ENCODE measurements around the gene BAK1.

Gene BAK1

GRCh38 chr6:33579828-33580714 lies at the start of gene BAK1:
BAK1 (minus strand) TSS chr6:33580276; CDS start chr6:33577604, 2,672 bp downstream.
- peak within 1 kb of the TSS; percentile 93 to 94 for H3K9ac ChIP-seq (ENCODE audit: low read length in 2 of 2)

GRCh38 chr6:33628401-33628964 lies 48.4 kb upstream of the BAK1 start:
- no peak overlapping the region for H3K4me3 ChIP-seq (ENCODE audit: low read length in 2 of 2)
- no peaks in the 10 kb centered on the region for H3K9me3 ChIP-seq (ENCODE audit: control insufficient read depth in 2 of 2, low read length in 2 of 2)
- H3K9ac ChIP-seq (ENCODE audit: low read length in 2 of 2): no peak overlapping the region
- H3K36me3 ChIP-seq (ENCODE audit: control insufficient read depth in 2 of 2, insufficient read depth in 2 of 2, low read length in 2 of 2): no peaks in the 10 kb centered on the region
- peaks cover 19% of the 10 kb centered on the region for H3K4me1 ChIP-seq (ENCODE audit: control insufficient read depth, insufficient read depth, low read length)
- H3K27ac ChIP-seq (ENCODE audit: low read length): no peak overlapping the region
- H3K27me3 ChIP-seq (ENCODE audit: control insufficient read depth in 1 of 2, insufficient read depth in 2 of 2, low read length in 2 of 2): peaks cover 16 to 25% of the 10 kb centered on the region in 2 donors

More at GRCh38 chr6:33579828-33580714, at the start of gene BAK1:
- Histone ChIP-seq H3K27me3 (ENCODE audit: control insufficient read depth in 1 of 2, insufficient read depth in 2 of 2, low read length in 2 of 2) (no peaks in the 10 kb centered on the region), H3K36me3 (ENCODE audit: control insufficient read depth in 2 of 2, insufficient read depth in 2 of 2, low read length in 2 of 2) (peaks cover 2 to 7% of the 10 kb centered on the region in 2 donors), H3K9me3 (ENCODE audit: control insufficient read depth in 2 of 2, low read length in 2 of 2) (no peaks in the 10 kb centered on the region), H3K4me3 (ENCODE audit: low read length in 2 of 2) (peak within 1 kb of the TSS; percentile 85 to 90), H3K27ac (ENCODE audit: low read length) (peak within 1 kb of the TSS; percentile 62), H3K4me1 (ENCODE audit: control insufficient read depth, insufficient read depth, low read length) (peaks cover 25% of the 10 kb centered on the region)

DNA sequence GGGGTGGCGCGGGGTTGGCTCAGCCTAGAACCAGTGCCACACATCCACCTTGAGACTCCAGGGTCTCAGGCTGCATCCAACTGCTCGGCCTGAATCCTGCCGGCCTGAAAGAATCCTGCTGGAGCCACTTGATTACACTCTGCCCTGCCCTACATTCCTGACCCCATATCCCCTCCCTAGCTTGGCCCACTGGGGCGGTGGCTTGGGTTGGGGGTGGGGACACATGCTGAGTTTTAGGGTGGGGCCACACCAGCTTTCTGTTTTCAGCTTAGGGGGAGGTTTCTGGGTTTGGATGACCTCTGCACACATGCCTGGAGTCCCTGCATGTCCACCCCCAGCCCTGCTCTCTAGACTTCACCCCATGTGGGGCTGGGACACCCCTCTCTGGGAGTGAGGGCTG lies 47.8 kb upstream of the BAK1 start:
- Histone ChIP-seq H3K27me3 (ENCODE audit: control insufficient read depth in 1 of 2, insufficient read depth in 2 of 2, low read length in 2 of 2) (peaks cover 12 to 24% of the 10 kb centered on the region in 2 donors), H3K4me3 (ENCODE audit: low read length in 2 of 2) (no peak overlapping the region), H3K27ac (ENCODE audit: low read length) (no peak overlapping the region), H3K4me1 (ENCODE audit: control insufficient read depth, insufficient read depth, low read length) (peaks cover 17% of the 10 kb centered on the region), H3K9ac (ENCODE audit: low read length in 2 of 2) (no peak overlapping the region), H3K9me3 (ENCODE audit: control insufficient read depth in 2 of 2, low read length in 2 of 2) (no peaks in the 10 kb centered on the region), H3K36me3 (ENCODE audit: control insufficient read depth in 2 of 2, insufficient read depth in 2 of 2, low read length in 2 of 2) (no peaks in the 10 kb centered on the region)

GRCh38 chr6:33624856-33625255 lies 44.8 kb upstream of the BAK1 start:
- Histone ChIP-seq H3K4me1 (ENCODE audit: control insufficient read depth, insufficient read depth, low read length) (peaks cover 31% of the 10 kb centered on the region), H3K36me3 (ENCODE audit: control insufficient read depth in 2 of 2, insufficient read depth in 2 of 2, low read length in 2 of 2) (no peaks in the 10 kb centered on the region), H3K9me3 (ENCODE audit: control insufficient read depth in 2 of 2, low read length in 2 of 2) (no peaks in the 10 kb centered on the region), H3K9ac (ENCODE audit: low read length in 2 of 2) (no peak overlapping the region), H3K4me3 (ENCODE audit: low read length in 2 of 2) (no peak overlapping the region), H3K27ac (ENCODE audit: low read length) (no peak overlapping the region), H3K27me3 (ENCODE audit: control insufficient read depth in 1 of 2, insufficient read depth in 2 of 2, low read length in 2 of 2) (peaks cover 31 to 32% of the 10 kb centered on the region in 2 donors)

- Histone ChIP-seq H3K9ac (ENCODE audit: low read length in 2 of 2) (no peak overlapping the region), H3K4me1 (ENCODE audit: control insufficient read depth, insufficient read depth, low read length) (peaks cover 31% of the 10 kb centered on the region), H3K27ac (ENCODE audit: low read length) (no peak overlapping the region), H3K9me3 (ENCODE audit: control insufficient read depth in 2 of 2, low read length in 2 of 2) (no peaks in the 10 kb centered on the region), H3K27me3 (ENCODE audit: control insufficient read depth in 1 of 2, insufficient read depth in 2 of 2, low read length in 2 of 2) (peaks cover 31 to 33% of the 10 kb centered on the region in 2 donors), H3K4me3 (ENCODE audit: low read length in 2 of 2) (no peak overlapping the region), H3K36me3 (ENCODE audit: control insufficient read depth in 2 of 2, insufficient read depth in 2 of 2, low read length in 2 of 2) (no peaks in the 10 kb centered on the region)
Measured at GRCh38 chr6:33623895-33624381, 43.9 kb upstream of the BAK1 start.

DNA sequence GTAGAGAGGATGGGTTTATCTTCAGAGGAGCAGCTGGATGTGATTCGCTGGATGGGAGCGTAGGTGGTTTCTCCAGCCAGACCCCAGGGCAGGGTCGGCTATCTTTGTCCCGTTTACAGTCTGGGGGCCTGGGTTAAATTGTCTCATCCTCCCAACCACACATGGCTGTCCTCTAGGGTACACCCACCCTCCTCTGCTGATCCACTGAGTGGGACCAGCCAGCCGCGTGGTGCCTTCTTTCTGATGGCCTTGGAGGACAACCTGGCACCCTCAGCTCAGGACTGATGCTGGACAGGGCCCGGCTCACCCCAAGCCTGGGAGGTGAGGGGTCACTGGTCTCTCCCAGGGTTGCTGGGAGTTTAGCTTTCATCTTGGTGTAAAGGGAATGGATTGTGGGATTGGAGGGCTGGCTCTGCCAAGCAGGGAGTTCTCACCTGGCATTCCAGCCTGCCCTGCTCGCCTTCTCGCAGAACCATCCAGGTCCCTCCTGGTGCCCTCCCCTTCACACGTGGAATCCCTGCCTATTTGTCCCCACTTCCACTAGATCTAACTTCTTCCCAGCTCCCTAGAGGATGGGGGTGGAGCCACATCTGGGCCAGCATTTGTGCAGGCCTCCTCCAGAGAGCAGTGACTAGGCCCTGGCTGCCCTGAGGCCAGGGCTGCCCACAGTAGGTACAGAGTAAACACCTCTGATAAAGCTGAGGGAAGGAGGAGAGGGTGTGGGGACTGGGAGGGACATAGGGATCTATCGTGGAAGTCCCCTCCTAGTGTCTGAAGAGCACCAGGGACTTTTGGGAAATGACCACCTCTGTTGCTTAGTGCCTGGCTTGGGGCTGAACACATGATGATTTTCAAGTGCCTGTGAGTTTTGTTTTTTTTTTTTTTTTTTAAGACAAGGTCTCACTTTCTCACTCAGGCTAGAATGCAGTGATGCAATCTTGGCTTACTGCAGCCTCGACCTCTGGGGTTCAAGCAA lies 42.7 kb upstream of the BAK1 start:
- H3K27ac ChIP-seq (ENCODE audit: low read length): no peak overlapping the region
- H3K9me3 ChIP-seq (ENCODE audit: control insufficient read depth in 2 of 2, low read length in 2 of 2): no peaks in the 10 kb centered on the region
- H3K4me1 ChIP-seq (ENCODE audit: control insufficient read depth, insufficient read depth, low read length): peaks cover 27% of the 10 kb centered on the region
- peaks cover 28 to 31% of the 10 kb centered on the region in 2 donors for H3K27me3 ChIP-seq (ENCODE audit: control insufficient read depth in 1 of 2, insufficient read depth in 2 of 2, low read length in 2 of 2)
- H3K36me3 ChIP-seq (ENCODE audit: control insufficient read depth in 2 of 2, insufficient read depth in 2 of 2, low read length in 2 of 2): no peaks in the 10 kb centered on the region
- H3K9ac ChIP-seq (ENCODE audit: low read length in 2 of 2): no peak overlapping the region
- peak overlapping the region in 1 of 2 donors; percentile 71 for H3K4me3 ChIP-seq (ENCODE audit: low read length in 2 of 2)

DNA sequence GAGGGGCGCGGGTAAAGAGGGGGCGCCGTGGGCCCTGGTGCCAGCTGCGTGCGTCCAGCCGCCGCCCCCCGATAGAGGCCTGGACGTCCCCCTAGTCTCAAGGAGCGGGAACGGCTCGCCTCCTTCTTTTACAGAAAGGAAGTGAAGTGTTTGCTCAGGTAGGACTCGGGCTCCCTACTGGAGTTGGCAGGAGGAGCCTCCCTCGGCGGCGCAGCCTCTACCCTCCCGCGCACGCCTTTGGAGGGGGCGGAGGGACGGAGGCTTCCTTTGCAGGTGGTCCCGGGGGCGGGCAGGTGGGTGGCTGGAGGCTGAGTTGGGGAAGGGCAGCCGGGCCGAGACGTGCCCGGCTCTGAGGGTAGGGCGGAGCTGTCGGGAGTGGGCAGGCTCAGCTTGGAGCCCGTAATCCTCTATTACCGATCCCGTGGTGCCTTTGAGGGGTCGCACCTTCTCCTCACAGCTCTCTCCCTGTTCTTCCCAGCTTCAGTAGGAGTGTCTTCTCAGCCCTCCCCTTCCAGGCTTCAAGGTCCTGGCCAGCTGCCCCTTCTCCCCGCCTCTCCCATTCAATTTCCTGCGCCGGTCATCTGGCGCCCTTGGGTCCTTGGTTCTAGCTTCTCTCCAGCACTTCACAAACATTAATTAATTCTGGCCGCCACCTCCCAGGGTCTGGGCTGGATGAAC lies 41.8 kb upstream of the BAK1 start:
- Histone ChIP-seq H3K27me3 (ENCODE audit: control insufficient read depth in 1 of 2, insufficient read depth in 2 of 2, low read length in 2 of 2) (peaks cover 28 to 31% of the 10 kb centered on the region in 2 donors), H3K4me1 (ENCODE audit: control insufficient read depth, insufficient read depth, low read length) (peaks cover 27% of the 10 kb centered on the region), H3K4me3 (ENCODE audit: low read length in 2 of 2) (peak overlapping the region; percentile 57 to 71), H3K9me3 (ENCODE audit: control insufficient read depth in 2 of 2, low read length in 2 of 2) (no peaks in the 10 kb centered on the region), H3K9ac (ENCODE audit: low read length in 2 of 2) (peak overlapping the region; percentile 38 to 51), H3K27ac (ENCODE audit: low read length) (no peak overlapping the region), H3K36me3 (ENCODE audit: control insufficient read depth in 2 of 2, insufficient read depth in 2 of 2, low read length in 2 of 2) (no peaks in the 10 kb centered on the region)

DNA sequence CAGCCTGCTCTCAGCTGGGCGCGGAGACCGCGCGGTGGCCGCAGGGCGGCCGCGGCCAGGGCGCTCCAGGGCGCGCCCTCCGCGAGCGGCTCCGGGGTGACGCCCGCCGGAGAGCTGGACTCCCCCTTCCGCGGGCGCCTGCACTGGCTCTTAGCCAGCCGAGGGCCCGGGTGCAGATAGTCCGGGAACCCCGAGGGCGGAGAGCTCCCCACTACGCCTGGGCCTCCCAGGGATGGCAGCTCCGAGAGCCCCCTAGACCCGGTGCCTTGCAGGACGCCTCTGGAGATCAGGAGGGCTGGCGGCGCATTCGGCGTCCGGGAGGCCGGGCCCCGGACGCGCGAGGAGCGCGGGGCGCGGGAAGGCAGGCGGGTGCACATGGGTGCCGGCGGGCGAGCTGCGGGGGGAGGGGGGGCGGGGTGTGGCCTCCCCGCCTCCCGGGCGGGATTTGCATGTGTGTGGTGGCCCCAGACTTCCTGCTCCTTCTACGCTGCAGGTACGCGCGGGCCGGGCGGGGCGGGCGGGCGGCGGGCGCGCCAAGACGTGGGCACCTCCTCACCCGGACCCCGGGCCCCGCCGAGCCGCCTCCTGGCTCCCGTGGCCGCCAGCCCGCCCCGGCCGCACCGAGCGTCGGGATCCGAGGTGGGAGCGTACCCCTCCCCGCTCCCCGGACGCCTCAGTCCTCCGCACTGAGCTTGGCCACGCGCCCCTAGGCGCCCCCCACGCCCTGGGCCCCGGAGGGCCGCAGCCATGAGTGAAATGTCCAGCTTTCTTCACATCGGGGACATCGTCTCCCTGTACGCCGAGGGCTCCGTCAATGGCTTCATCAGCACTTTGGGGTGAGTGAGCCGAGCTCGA lies 41.0 kb upstream of the BAK1 start, which contains the start of gene ITPR3:
Gene ITPR3, plus strand, starts transcription at position 467 of the 855 bp plus-strand sequence. Its CDS starts 281 bp downstream, at position 748.
- peak within 1 kb of the TSS; percentile 51 to 66 for H3K9ac ChIP-seq (ENCODE audit: low read length in 2 of 2)
- H3K27me3 ChIP-seq (ENCODE audit: control insufficient read depth in 1 of 2, insufficient read depth in 2 of 2, low read length in 2 of 2): peaks cover 28% of the 10 kb centered on the region in 2 donors
- peaks cover 27% of the 10 kb centered on the region for H3K4me1 ChIP-seq (ENCODE audit: control insufficient read depth, insufficient read depth, low read length)
- H3K36me3 ChIP-seq (ENCODE audit: control insufficient read depth in 2 of 2, insufficient read depth in 2 of 2, low read length in 2 of 2): no peaks in the 10 kb centered on the region
- peak within 1 kb of the TSS; percentile 58 for H3K27ac ChIP-seq (ENCODE audit: low read length)
- peak within 1 kb of the TSS; percentile 74 to 77 for H3K4me3 ChIP-seq (ENCODE audit: low read length in 2 of 2)
- no peaks in the 10 kb centered on the region for H3K9me3 ChIP-seq (ENCODE audit: control insufficient read depth in 2 of 2, low read length in 2 of 2)

GRCh38 chr6:33620158-33620855 lies 40.2 kb upstream of the BAK1 start:
- Histone ChIP-seq H3K36me3 (ENCODE audit: control insufficient read depth in 2 of 2, insufficient read depth in 2 of 2, low read length in 2 of 2) (no peaks in the 10 kb centered on the region), H3K4me3 (ENCODE audit: low read length in 2 of 2) (peak overlapping the region; percentile 74 to 77), H3K27me3 (ENCODE audit: control insufficient read depth in 1 of 2, insufficient read depth in 2 of 2, low read length in 2 of 2) (peaks cover 25 to 28% of the 10 kb centered on the region in 2 donors), H3K4me1 (ENCODE audit: control insufficient read depth, insufficient read depth, low read length) (peaks cover 27% of the 10 kb centered on the region), H3K9ac (ENCODE audit: low read length in 2 of 2) (peak overlapping the region; percentile 51 to 66), H3K27ac (ENCODE audit: low read length) (peak overlapping the region; percentile 58), H3K9me3 (ENCODE audit: control insufficient read depth in 2 of 2, low read length in 2 of 2) (no peaks in the 10 kb centered on the region)
